ENCODE measurements around the gene KRTAP4-5. TPM values are rescaled to one million over a fixed set of nuclear protein-coding genes. Genes with fewer than 3 reads are reported as not detected.
"Not testable (repeated sequence)": the region's sequence is repeated elsewhere in the genome, so short reads cannot be mapped to it uniquely, and the experiment has no call there.

KRTAP4-5 gene
- total RNA-seq (not detected), polyA plus RNA-seq (not detected)

DNA sequence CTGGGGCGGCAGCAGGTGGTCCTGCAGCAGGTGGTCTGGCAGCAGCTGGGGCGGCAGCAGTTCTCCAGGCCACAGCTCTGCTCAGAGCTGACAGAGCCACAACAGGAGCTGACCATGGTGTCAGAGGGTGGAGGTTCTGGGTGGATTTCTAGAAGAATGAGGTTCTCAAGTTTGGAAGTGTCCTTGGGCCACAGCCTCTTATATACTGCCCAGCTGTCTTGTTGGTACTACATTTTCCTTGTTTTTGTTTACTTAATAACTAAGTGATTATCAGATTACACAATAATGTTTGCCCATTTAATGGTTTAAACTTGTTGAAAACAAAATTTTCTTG is at the start of gene KRTAP4-5:
Gene KRTAP4-5, minus strand, starts transcription at position 174 of the 334 bp plus-strand sequence. Its CDS starts 58 bp downstream, at position 116.
- no peak within 1 kb of the TSS for H3K4me3 ChIP-seq (ENCODE audit: low read depth, low read length)
- DNase-seq (ENCODE audit: extremely low spot score): no peak
- 64% methylated on average over 2 of the region's 2 CpGs for WGBS

DNA sequence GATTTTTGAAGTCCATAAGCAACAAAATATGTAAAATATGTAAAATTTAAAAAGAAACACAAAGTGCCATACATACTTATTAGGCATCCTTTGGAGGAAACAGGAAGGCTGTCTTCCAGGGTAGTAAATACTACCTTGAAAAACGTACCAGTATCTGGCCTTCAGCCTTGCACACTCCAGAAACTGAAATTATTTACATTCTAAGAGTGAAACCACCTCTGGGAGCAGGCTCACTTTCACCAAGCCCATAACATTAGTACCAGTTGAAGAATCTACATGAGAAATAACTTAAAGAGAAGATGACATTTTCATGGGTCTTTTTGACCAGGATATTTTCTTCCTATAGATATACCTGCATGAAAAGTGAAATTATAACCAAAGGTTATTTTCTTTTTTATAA is 46.4 kb upstream of the KRTAP4-5 start:
- DNase-seq (ENCODE audit: extremely low spot score): no peak
- WGBS: 32% methylated on average over 1 of the region's 1 CpG
- no peaks in the 10 kb centered on the region for H3K4me1 ChIP-seq (ENCODE audit: insufficient read depth)
- no peak overlapping the region for H3K27ac ChIP-seq (ENCODE audit: low read depth)
- no peak overlapping the region for H3K4me3 ChIP-seq (ENCODE audit: low read depth, low read length)
- H3K36me3 ChIP-seq (ENCODE audit: insufficient read depth): no peaks in the 10 kb centered on the region

More for the DNA sequence above, at the start of gene KRTAP4-5:
- Histone ChIP-seq H3K4me1 (ENCODE audit: insufficient read depth) (no peaks in the 10 kb centered on the region), H3K36me3 (ENCODE audit: insufficient read depth) (no peaks in the 10 kb centered on the region), H3K27ac (ENCODE audit: low read depth) (no peak within 1 kb of the TSS)

DNA sequence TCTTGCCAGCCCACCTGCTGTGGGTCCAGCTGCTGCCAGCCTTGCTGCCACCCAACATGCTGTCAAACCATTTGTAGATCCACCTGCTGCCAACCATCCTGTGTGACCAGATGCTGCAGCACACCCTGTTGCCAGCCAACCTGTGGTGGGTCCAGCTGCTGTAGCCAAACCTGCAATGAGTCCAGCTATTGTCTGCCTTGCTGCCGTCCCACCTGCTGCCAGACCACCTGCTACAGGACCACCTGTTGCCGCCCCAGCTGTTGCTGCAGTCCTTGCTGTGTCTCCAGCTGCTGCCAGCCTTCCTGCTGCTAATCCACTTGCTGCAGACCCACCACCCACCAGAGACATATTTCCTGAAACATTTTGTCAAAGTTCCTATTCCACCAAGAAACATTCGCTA is 40.7 kb upstream of the KRTAP4-5 start:
- H3K4me1 ChIP-seq (ENCODE audit: insufficient read depth): no peaks in the 10 kb centered on the region
- 90% methylated on average over 3 of the region's 3 CpGs for WGBS
- H3K4me3 ChIP-seq (ENCODE audit: low read depth, low read length): no peak overlapping the region
- H3K36me3 ChIP-seq (ENCODE audit: insufficient read depth): no peaks in the 10 kb centered on the region
- no peak for DNase-seq (ENCODE audit: extremely low spot score)
- H3K27ac ChIP-seq (ENCODE audit: low read depth): no peak overlapping the region

DNA sequence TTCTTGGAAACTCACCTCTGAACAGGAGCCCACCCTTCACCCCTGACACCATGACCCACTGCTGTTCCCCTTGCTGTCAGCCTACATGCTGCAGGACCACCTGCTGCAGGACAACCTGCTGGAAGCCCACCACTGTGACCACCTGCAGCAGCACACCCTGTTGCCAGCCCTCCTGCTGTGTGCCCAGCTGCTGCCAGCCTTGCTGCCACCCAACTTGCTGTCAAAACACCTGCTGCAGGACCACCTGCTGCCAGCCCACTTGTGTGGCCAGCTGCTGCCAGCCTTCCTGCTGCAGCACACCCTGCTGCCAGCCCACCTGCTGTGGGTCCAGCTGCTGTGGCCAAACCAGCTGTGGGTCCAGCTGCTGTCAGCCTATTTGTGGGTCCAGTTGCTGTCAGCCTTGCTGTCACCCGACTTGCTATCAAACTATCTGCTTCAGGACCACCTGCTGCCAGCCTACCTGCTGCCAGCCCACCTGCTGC is 40.3 kb upstream of the KRTAP4-5 start, which contains the start of gene KRTAP9-1:
Gene KRTAP9-1, plus strand, starts transcription at position 51 of the 482 bp plus-strand sequence. Its CDS starts 0 bp downstream, at position 51.
- not testable (repeated sequence) for H3K4me3 ChIP-seq (ENCODE audit: low read depth, low read length); H3K27ac ChIP-seq (ENCODE audit: low read depth); H3K4me1 ChIP-seq (ENCODE audit: insufficient read depth); H3K36me3 ChIP-seq (ENCODE audit: insufficient read depth); DNase-seq (ENCODE audit: extremely low spot score)
- 64% methylated on average over 1 of the region's 1 CpG for WGBS

DNA sequence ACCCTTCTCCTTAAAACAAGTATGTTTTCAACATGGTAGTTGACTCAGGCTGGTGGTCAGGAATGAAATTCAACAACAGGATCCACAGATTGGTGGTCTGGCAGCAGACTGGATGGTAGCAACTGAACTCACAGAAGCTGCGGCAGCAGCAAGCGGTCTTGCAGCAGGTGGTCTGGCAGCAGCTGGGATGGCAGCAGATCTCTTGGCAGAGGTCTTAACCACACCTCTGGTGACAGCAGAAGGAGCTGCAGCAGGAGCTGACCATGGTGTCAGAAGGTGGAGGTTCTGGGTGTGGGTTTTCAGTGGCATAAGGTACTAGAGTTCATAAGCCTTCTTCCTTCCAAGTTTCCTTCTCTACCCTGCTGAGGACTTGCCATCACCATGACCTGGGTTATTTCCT is 37.2 kb upstream of the KRTAP4-5 start:
- Histone ChIP-seq H3K27ac (ENCODE audit: low read depth) (no peak overlapping the region), H3K36me3 (ENCODE audit: insufficient read depth) (no peaks in the 10 kb centered on the region), H3K4me3 (ENCODE audit: low read depth, low read length) (no peak overlapping the region), H3K4me1 (ENCODE audit: insufficient read depth) (no peaks in the 10 kb centered on the region)
- DNase-seq (ENCODE audit: extremely low spot score): no peak
- 81% methylated on average over 2 of the region's 2 CpGs for WGBS

DNA sequence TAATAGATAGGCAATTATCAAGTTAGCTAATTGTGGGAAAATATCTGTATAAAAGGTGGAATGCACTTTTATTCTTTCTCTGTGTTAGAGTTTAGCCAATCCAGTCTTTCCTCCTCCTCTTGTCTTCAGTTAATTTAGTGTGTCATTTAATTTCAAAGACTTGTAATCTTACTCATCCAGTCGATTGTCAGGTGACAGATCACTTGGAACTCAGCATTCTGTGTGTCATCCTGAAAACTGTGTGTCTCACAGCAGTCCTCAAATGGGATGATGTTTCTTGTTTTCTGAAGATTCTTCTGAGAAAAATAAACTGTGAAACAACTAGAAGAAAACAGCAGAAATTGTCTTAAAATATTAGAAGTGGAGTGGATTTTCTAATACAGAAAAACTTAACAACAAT is 35.4 kb upstream of the KRTAP4-5 start:
- Histone ChIP-seq H3K27ac (ENCODE audit: low read depth) (no peak overlapping the region), H3K4me3 (ENCODE audit: low read depth, low read length) (no peak overlapping the region), H3K4me1 (ENCODE audit: insufficient read depth) (no peaks in the 10 kb centered on the region), H3K36me3 (ENCODE audit: insufficient read depth) (no peaks in the 10 kb centered on the region)
- WGBS: 57% methylated on average over 1 of the region's 1 CpG
- DNase-seq (ENCODE audit: extremely low spot score): no peak

DNA sequence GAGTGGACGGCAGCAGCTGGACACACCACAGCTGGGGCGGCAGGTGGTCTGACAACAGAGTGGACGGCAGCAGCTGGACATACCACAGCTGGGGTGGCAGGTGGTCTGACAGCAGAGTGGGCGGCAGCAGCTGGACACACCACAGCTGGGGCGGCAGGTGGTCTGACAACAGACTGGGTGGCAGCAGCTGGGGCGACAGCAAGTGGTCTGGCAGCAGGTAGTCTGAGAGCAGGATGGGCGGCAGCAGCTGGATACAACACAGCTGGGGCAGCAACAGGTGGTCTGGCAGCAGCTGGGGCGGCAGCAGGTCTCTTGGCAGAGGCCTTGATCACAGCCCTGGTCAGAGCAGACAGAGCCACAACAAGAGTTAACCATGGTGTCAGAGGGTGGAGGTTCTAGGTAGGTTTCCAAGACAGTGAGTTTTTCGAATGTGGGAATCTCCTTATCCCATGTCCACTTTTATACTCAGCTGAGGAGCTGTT is 34.9 kb upstream of the KRTAP4-5 start, which contains the start of gene KRTAP4-1:
Gene KRTAP4-1, minus strand, starts transcription at position 432 of the 482 bp plus-strand sequence. Its CDS starts 57 bp downstream, at position 375.
- 55% methylated on average over 9 of the region's 9 CpGs for WGBS
- H3K36me3 ChIP-seq (ENCODE audit: insufficient read depth): no peaks in the 10 kb centered on the region
- no peak for DNase-seq (ENCODE audit: extremely low spot score)

DNA sequence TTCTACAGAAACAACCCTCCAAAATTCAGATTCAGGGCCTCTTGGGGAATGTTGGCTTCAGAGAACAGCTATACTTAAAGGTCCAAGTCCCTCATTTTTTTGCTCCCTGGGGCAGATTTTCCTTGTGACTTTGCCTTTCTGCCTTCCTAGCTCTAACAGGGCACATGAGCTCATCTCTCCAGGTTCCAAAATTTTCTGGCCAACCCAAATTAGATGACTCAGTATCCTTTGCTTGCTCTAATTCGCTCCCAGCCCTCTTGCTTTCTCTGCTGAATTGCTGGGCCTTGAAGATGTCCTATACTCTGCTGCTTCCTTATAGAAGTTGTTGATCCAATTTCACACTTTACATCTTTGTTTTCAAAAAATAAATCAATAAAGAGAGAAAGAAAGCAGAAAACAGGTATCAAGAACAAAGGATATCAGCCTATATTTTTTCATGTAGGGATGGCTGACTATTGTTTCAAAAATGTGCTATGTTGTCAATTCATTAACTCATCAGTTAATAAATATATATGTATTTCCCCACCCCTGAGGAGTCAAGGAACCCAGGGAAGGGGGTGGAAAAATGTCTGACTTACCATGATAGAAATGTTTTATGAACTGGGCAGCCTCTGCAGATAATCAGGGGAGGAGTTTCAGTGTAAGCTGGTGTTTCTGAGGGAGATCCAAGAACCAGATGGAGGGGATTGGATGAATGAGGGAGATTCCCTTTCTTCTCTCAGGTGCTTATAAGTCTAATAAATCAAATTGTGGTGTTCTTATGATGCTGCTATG is 29.4 kb upstream of the KRTAP4-5 start:
- no peak overlapping the region for H3K27ac ChIP-seq (ENCODE audit: low read depth)
- no peaks in the 10 kb centered on the region for H3K36me3 ChIP-seq (ENCODE audit: insufficient read depth)
- no peaks in the 10 kb centered on the region for H3K4me1 ChIP-seq (ENCODE audit: insufficient read depth)
- 82% methylated on average over 1 of the region's 1 CpG for WGBS
- H3K4me3 ChIP-seq (ENCODE audit: low read depth, low read length): no peak overlapping the region
- no peak for DNase-seq (ENCODE audit: extremely low spot score)

More for the DNA sequence above, 34.9 kb upstream of the KRTAP4-5 start, which contains the start of gene KRTAP4-1:
- H3K4me3 ChIP-seq (ENCODE audit: low read depth, low read length): no peak within 1 kb of the TSS
- H3K4me1 ChIP-seq (ENCODE audit: insufficient read depth): no peaks in the 10 kb centered on the region
- no peak within 1 kb of the TSS for H3K27ac ChIP-seq (ENCODE audit: low read depth)

DNA sequence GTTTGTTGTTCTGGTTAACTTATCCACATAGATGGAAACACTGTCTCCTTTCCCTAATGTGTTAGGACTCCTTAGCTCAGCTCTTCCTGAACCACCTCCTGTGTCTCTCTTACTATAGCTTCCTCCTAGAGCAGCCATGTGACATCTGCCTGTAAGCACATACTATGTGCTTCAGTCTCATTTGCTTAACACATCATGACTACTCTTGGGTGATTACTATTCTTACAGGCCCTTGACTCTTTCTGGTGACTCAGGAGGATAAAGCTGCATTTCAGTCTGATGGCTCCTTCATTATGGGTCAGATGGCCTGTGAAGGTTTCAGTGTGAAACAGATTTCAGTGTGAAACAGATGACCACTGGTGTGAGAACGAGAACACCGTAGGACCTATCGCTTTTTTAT is 28.7 kb upstream of the KRTAP4-5 start:
- H3K36me3 ChIP-seq (ENCODE audit: insufficient read depth): no peaks in the 10 kb centered on the region
- WGBS: 94% methylated on average over 3 of the region's 3 CpGs
- DNase-seq (ENCODE audit: extremely low spot score): no peak

DNA sequence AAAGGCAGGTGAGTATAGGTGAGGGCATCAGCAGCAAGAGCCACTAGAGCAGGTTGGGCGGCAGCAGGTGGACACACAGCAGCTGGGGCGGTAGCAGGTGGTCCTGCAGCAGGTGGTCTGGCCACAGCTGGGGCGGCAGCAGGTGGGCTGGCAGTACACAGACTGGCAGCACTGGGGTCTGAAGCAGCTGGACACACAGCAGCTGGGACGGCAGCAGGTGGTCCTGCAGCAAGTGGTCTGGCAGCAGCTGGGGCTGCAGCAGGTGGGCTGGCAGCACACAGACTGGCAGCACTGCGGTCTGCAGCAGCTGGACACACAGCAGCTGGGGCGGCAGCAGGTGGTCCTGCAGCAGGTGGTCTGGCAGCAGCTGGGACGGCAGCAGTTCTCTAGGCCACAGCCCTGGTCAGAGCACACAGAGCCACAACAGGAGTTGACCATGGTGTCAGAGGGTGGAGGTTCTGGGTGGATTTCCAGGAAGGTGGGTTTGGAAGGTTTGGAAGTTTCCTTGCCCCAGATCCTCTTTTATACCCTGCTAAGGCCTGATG is 28.2 kb upstream of the KRTAP4-5 start, which contains the start of gene KRTAP4-2:
Gene KRTAP4-2, minus strand, starts transcription at position 495 of the 545 bp plus-strand sequence. Its CDS starts 57 bp downstream, at position 438.
- H3K27ac ChIP-seq (ENCODE audit: low read depth): no peak within 1 kb of the TSS
- no peak within 1 kb of the TSS for H3K4me3 ChIP-seq (ENCODE audit: low read depth, low read length)
- 88% methylated on average over 7 of the region's 7 CpGs for WGBS
- H3K36me3 ChIP-seq (ENCODE audit: insufficient read depth): no peaks in the 10 kb centered on the region
- no peak for DNase-seq (ENCODE audit: extremely low spot score)
- no peaks in the 10 kb centered on the region for H3K4me1 ChIP-seq (ENCODE audit: insufficient read depth)

More for the DNA sequence above, 28.7 kb upstream of the KRTAP4-5 start:
- Histone ChIP-seq H3K4me1 (ENCODE audit: insufficient read depth) (no peaks in the 10 kb centered on the region), H3K4me3 (ENCODE audit: low read depth, low read length) (no peak overlapping the region), H3K27ac (ENCODE audit: low read depth) (no peak overlapping the region)

DNA sequence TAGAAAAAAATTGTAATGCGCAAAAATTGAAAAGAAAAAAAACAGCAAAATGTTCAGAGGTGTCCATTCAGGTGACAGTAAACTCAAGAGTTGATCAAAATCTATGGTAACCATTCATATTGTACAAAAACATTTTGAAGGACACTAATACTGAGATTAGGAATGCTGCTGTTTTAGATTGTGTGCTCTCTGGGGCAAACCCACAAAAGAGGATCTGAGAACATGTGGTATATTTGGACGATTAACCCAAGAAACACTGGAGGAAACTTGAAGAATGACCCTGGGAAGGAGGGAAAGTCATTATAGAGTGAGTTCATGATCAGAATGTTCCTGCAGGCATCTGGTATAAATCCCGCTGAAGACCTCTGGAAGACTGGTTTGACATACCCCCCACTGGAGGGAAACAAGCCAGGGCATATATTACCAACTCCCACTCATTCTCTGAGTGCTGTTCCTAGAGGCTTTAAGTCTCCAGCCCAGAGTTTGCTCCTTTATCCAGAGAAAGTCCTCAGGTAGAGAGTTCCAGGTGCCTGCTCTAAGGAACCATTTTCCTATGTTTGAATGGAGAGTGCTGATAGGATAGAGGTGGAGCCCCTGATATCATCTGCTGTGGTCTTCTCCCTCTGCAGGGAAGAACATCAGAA is 27.2 kb upstream of the KRTAP4-5 start:
- WGBS: 81% methylated on average over 3 of the region's 3 CpGs
- DNase-seq (ENCODE audit: extremely low spot score): no peak
- H3K36me3 ChIP-seq (ENCODE audit: insufficient read depth): no peaks in the 10 kb centered on the region
- no peaks in the 10 kb centered on the region for H3K4me1 ChIP-seq (ENCODE audit: insufficient read depth)
- H3K4me3 ChIP-seq (ENCODE audit: low read depth, low read length): no peak overlapping the region
- no peak overlapping the region for H3K27ac ChIP-seq (ENCODE audit: low read depth)

DNA sequence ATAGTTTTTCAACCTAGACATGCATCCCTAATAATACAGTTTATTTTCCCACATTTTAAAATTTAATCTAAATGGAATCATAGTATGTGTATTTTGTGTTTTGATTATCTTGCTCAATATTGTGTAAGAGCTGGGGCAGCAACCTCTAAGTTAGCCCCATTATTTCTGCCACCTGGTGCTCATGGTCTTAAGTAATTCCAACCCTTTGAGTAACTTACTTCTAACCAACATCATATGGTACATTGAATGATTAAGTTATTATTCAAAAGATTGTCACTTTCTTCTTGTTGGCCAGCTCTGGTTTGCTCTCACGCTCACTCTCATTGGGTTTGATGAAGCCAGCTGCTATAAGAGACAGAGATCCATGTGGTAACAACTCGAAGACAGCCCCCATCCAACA is 22.3 kb upstream of the KRTAP4-5 start:
- H3K36me3 ChIP-seq (ENCODE audit: insufficient read depth): no peaks in the 10 kb centered on the region
- H3K27ac ChIP-seq (ENCODE audit: low read depth): no peak overlapping the region
- H3K4me3 ChIP-seq (ENCODE audit: low read depth, low read length): no peak overlapping the region
- WGBS: 82% methylated on average over 2 of the region's 2 CpGs
- DNase-seq (ENCODE audit: extremely low spot score): no peak
- no peaks in the 10 kb centered on the region for H3K4me1 ChIP-seq (ENCODE audit: insufficient read depth)

DNA sequence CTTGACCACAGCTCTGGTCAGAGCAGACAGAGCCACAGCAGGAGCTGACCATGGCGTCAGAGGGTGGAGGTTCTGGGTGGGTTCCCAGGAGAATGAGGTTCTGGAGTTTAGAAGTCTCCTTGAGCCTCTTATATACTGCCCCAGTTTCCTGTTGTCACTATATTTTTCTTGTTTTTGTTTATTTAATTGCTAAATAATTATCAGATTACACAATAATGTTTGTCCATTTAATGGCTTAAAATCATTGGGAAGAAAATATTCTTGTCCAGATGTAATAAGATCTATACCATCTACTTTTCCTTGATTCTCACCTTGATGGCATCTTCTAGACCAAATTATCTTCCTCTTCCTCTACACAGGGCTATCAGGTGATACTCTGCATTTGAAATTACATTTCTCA is 18.5 kb upstream of the KRTAP4-5 start, which contains the start of gene KRTAP4-3:
Gene KRTAP4-3, minus strand, starts transcription at position 101 of the 400 bp plus-strand sequence. Its CDS starts 49 bp downstream, at position 52.
- no peak for DNase-seq (ENCODE audit: extremely low spot score)
- Histone ChIP-seq H3K36me3 (ENCODE audit: insufficient read depth) (no peaks in the 10 kb centered on the region), H3K4me3 (ENCODE audit: low read depth, low read length) (no peak within 1 kb of the TSS), H3K27ac (ENCODE audit: low read depth) (no peak within 1 kb of the TSS), H3K4me1 (ENCODE audit: insufficient read depth) (no peaks in the 10 kb centered on the region)
- 72% methylated on average over 1 of the region's 1 CpG for WGBS

Measured in urinary bladder (tissue), 4 donors.